GM19324 (cell line): ENCODE measurements around the gene MARCKS.

Experiments used
- ATAC-seq: cut with Tn5 transposase; IDR thresholded peaks from one replicate; pipeline ENCODE4 v1.9.1; 2021; ENCODE audit warnings: mild to moderate bottlenecking, moderate library complexity; ENCODE audit not compliant: unreplicated experiment, low FRiP score

The MARCKS gene

GRCh38 chr6:113848811-113849210 is 8.3 kb upstream of the MARCKS start:
- ATAC-seq = no peak

GRCh38 chr6:113853252-113853651 is 3.9 kb upstream of the MARCKS start:
- ATAC-seq = no peak

- no peak for ATAC-seq
These were observed 2.3 kb upstream of the MARCKS start for GRCh38 chr6:113854531-113855499.

GRCh38 chr6:113855500-113856374 is 1.4 kb upstream of the MARCKS start:
- ATAC-seq = no peak

- no peak for ATAC-seq
These were observed 845 bp upstream of the MARCKS start for GRCh38 chr6:113856375-113856624.

DNA sequence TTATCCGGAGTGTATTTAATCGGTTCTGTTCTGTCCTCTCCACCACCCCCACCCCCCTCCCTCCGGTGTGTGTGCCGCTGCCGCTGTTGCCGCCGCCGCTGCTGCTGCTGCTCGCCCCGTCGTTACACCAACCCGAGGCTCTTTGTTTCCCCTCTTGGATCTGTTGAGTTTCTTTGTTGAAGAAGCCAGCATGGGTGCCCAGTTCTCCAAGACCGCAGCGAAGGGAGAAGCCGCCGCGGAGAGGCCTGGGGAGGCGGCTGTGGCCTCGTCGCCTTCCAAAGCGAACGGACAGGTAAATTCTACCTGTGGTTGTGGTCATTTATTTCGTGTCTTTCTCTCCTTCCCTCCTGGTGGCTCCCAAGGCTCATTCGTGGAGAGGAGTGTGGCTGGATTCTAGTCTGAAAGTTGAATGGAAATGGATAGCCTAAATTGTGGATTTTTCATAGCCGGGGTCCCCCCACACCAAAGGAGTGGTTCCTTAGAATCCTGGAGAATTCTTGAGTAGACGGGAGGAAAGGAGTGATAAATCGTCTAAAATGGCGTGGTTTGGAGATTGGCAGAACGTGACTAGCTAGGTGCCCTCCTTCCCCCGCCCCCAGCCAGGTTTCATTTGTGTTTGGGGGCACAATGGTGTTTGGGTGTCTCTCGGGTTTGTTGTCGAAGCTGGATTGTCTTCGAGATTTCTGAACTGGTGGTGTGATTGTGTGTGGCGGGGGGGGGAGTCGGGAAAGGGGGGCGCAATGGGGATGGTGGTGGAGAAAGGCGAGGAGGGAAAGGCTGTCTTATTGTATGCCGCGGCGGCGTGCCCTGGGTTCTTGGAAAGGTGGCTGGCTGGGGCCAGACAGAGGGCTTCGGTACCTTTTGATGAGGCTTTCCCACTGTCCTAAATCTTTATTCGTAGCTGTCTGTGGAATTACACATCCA is 673 bp downstream of the MARCKS start:
- no peak for ATAC-seq

GRCh38 chr6:113858480-113859348 is 1.6 kb downstream of the MARCKS start:
- ATAC-seq = peak; percentile 89

GRCh38 chr6:113859349-113860180 is 2.4 kb downstream of the MARCKS start:
- ATAC-seq = no peak

- no peak for ATAC-seq
These were observed 3.2 kb downstream of the MARCKS start for GRCh38 chr6:113860181-113860955.

DNA sequence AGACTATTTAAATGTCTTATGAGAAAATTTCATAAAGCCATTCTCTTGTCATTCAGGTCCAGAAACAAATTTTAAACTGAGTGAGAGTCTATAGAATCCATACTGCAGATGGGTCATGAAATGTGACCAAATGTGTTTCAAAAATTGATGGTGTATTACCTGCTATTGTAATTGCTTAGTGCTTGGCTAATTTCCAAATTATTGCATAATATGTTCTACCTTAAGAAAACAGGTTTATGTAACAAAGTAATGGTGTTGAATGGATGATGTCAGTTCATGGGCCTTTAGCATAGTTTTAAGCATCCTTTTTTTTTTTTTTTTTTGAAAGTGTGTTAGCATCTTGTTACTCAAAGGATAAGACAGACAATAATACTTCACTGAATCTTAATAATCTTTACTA is 5.0 kb downstream of the MARCKS start:
- ATAC-seq = no peak

GRCh38 chr6:113870917-113871316 is 13.8 kb downstream of the MARCKS start:
- ATAC-seq = no peak

- no peak for ATAC-seq
These were observed 14.8 kb downstream of the MARCKS start for GRCh38 chr6:113871975-113872374.

DNA sequence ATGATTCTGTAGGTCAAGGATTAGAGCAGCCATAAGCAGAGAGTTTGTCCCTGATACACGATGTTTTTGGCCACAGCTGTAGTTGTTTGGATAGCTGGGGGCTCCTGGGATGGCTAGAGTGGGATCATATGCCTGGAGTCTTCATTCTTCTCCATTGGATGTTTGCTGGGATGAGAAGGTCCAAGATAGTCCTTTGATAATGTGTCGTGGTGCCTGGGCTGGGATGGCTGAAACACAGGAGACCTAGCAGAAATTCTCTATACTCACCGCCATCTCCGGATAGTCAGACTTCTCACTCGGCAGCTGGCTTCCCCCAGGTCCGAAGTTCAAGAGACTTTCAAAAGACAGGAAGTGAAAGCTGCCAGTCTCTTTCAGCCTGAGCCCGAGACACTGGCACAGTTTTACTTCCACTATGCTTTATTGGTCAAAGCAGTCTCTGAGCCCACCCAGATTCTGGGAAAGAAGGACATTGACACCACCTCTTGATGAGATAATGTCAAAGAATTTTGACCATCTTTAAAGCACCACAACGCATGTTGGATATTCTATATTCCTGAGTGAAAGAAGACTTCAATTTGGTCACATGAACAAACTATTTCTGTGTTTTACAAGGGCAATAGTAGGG is 16.0 kb downstream of the MARCKS start:
- ATAC-seq = peak; percentile 98

DNA sequence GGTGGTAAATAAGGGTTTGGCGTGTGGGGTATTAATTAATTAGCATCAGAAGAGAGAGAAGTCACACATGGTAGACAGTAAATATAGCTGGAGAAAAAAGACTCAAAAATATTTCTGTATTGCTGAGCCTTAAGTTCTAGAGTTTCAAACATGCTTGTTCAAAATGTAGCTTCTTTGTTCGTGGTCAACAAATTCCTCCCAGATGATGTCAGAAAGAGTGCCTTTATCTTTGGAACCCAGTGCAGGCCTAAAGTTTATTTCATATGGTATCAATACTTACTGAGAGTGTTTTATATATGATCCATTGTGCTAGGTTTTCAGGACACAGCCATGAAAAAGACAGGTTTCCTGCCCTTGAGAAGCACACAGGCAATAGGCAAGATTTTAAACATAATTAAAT is 18.3 kb downstream of the MARCKS start:
- no peak for ATAC-seq

- ATAC-seq = no peak
These were observed 19.6 kb downstream of the MARCKS start for GRCh38 chr6:113876695-113877094.

- ATAC-seq = peak; percentile 99
These were observed 22.3 kb downstream of the MARCKS start for GRCh38 chr6:113879186-113880096.
